Stimulated activated CD8-positive, alpha-beta memory T cell treated with anti-CD3 and anti-CD28 coated beads, Interleukin-7, amount 100 ng/mL, for 24 hours (primary cell): ENCODE measurements around the gene FARP1.

ENCODE experiments used
- DNase-seq: peaks from one replicate; pipeline ENCODE4 v3.0.0-alpha.2; 2020; ENCODE audit warnings: low read depth

FARP1 gene

DNA sequence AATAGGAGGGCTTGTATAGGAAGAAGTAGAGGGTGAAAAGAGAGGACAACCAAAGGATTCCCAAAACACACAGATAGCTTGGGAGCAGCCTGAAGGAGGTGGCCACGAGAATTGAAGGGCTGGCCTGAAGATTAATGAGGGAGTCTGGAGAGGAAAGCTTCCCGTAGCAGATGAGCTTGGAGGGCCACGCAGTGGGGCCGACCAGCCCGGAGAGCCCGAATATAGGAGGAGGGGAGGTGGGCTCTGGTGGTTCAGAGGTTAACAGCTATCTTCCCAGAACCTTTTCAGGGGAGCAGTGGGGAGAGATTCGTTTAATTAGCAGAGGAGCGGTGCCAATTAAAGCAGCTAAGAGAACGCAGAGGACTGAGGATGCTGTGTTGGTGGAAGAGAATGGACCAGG is 279.2 kb downstream of the FARP1 start:
- no peak for DNase-seq

DNA sequence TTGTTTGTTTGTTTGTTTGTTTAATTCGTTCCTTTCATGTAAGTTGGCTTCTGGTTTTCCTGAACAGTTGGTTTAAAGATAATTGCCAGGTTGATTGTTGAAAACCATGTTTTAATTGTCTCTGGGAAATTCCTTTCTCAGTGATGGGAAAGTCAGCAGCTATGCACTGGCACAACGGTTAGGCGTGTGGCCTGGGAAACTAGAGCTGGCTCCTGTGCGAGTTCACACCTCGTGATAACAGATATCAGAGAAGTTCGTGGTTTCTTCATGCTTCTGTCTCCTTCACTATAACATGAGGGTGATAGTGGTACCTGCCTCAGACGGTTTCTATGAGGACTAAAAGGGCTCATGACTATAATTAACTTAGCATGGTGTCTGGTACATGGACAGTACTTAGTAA is 280.5 kb downstream of the FARP1 start:
- no peak for DNase-seq

DNA sequence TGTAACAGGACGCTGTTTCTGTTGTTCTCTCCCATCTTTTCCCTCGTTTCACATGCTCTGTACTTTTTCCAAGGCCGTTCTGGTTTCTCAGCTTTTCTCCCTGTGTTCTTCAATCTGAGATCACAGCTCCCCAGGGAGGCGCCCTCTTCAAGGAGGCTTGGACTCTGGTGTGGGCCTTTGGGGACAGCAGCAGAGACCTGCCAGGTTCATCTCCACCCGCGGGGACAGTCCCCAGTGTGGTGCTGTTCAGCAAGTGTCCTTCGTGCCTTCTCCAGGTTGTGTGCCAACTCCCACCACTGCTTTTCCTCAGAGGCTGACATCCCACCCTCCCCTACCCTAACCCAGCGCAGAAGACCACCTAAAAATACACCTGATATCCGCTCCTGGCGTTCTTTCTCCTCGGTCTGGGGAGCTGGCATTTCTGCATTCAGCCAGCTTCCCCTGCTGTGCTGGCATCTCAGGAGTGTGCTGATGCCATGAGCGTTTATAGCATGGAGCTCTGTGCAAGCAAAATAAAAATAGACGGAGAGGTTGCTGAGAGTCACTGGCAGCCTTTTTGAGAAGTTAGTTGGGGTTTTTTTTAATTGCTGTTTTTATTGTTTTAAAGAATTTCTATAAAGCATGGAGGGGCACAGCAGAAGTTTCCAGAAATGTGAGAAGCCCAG is 284.6 kb downstream of the FARP1 start:
- no peak for DNase-seq

GRCh38 chr13:98428256-98428966 is 285.5 kb downstream of the FARP1 start:
- DNase-seq: no peak

DNA sequence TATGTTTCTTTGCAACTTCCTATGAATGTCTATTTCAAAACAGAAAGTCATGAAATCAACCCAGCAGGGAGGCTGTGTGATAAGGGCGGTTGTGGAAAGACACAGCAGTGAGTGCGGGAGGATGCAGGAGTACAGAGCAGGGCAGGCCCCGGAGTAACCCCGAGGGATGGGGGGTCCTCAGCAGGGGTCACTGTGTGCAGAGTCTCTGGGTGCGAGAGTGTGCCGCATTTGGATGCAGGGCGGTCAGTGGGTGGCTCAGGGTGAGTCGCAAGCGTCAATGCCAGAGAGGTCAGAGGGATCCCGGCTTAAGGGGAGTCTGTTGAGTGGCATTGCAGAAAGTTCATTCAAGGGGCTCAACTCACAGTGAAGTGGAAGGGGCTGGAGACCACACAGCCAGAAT is 286.2 kb downstream of the FARP1 start:
- no peak for DNase-seq

GRCh38 chr13:98429531-98429930 is 286.6 kb downstream of the FARP1 start:
- DNase-seq: no peak

GRCh38 chr13:98429977-98430736 is 287.3 kb downstream of the FARP1 start:
- DNase-seq: no peak

DNA sequence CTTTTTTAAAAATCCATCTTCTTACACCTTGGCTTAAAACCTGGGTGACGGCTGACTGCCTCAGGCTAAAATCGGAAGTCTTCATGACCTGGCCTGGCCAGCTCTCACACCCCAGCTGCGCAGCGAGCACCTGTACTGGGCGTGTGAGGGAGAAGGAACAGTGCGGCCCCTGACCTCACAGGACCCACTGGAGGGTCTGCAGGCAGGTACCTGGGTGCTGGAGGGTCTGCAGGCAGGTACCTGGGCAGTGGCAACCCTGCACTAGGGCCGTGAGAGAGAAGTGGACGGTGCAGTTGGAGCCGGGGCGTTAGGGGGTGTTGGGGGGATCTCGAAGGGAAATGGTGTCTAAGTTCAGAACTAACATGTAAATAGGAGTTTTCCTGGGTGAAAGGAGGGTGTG is 289.7 kb downstream of the FARP1 start:
- DNase-seq: no peak

DNA sequence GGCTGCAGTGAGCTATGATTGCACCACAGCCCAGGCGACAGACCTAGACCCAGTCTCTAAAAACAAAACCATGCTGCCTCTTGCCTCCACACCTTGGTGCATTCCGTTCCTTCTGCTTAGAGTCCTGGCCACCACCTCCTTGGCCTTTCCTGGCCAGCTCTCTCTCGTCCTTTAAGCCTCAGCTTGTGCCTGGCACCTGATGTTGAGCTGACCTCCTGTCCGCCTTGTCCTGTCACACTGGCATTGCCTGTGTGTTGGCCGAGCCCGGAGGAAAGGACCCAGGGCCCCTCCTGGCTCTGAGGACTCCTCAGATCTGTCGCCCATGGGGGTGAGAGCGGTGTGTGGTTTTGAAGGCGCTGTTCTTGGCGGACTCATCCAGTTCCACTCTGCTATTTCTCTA is 290.8 kb downstream of the FARP1 start:
- no peak for DNase-seq

DNA sequence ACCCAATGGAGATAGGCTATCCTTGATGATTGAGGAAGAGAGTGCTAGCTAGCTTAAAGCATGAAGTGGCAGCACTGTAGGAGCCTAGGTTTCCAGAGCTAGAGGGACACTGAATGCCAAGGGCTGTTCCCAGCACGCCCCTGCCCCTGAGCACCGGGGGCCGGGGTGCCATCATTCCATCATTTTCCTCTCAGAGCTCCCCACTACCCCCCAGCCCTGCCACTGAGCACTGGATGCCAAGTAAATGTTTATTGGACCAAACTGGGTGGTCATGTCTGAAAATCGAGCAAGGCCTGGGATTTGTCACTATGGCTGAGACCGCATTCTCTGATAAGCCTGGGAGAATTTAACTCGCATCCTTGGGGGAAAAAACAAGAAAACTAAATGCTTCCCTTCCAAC is 291.2 kb downstream of the FARP1 start:
- DNase-seq: no peak

- DNase-seq: no peak
Measured at GRCh38 chr13:98435376-98435775, 292.5 kb downstream of the FARP1 start.

GRCh38 chr13:98436233-98436910 is 293.5 kb downstream of the FARP1 start:
- DNase-seq: no peak

- DNase-seq: no peak
Measured at GRCh38 chr13:98438246-98439125, 295.6 kb downstream of the FARP1 start.

GRCh38 chr13:98439126-98439828 is 296.4 kb downstream of the FARP1 start:
- DNase-seq: no peak

DNA sequence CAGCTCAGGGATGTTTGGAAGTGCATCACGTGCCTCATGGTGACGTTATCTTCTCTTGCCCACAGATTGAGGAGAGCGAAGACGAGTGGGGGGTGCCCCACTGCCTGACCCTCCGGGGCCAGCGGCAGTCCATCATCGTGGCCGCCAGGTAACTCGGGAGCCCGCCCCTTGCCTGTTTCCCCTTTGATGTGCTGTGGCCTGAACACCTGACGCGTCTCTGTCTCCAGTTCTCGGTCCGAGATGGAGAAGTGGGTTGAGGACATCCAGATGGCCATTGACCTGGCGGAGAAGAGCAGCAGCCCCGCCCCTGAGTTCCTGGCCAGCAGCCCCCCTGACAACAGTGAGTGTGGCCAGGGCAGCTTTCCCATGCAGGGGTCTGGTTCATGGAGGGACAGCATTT is 297.0 kb downstream of the FARP1 start:
- DNase-seq: no peak

GRCh38 chr13:98440390-98441055 is 297.6 kb downstream of the FARP1 start:
- DNase-seq: no peak

GRCh38 chr13:98441056-98441676 is 298.3 kb downstream of the FARP1 start:
- no peak for DNase-seq

DNA sequence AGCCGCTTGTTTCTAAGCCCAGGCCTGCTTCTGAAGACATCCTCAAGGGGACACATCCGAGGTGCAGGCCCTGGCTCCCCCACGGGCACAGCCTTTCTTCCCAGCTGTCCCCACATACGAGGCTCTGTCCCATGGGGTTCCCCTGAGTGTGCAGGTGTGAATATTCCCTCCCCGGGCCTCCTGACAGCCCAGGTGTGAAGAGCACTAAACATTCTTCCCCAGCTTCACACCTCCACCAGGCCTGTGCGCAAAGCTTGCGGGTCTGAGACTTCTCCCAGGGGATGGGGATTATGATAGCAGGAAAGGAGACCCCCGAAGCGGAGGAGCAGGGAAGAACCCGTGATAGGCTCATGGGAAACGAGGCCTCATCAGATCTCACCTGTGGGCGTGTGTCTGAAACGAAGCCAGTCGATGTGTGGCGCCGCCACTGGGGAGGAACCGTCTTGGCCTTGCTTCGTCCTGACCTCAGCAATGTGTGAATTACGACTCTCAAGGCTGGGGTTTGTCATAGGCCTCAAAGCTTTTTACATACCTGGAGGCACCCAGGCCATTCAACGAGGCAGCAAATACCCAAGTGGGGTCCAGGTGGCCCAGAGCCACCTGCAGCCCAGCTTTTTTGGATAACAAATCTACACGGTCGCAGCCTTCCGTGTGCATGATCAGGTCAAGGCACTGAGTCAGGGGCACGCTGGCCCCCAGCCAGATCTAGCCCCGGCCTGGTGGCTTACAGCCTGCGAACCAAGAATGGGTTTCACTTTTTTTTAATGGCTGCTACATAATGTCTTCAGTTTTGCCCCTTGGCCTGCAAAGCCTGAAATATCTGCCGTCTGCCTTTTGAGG is 299.7 kb downstream of the FARP1 start:
- DNase-seq: no peak

DNA sequence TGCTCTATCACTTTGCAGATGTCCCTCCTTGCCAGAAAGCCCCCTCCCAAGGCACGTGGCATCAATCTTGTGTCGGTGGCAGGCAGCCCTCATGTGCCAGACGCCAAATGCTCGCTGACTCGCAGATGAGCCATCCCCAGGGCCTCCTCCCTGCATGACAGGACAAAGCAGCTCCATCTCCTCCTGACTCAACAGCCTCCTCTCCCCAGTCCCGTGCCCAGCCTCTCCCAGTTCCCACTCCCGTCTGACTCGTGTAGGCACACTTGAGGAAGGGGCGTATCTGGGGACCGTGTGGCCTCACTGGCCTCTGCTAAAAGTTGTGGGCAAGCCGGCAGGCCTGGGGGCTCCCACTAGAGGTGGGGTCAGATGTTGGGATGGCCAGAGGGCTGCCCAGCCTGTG is 300.4 kb downstream of the FARP1 start:
- DNase-seq: no peak
